HCT116 (cell line): Measurements from ENCODE around the gene ORMDL1. TPM values are rescaled to one million over a fixed set of nuclear protein-coding genes. Genes with fewer than 3 reads are reported as not detected.
"Not testable (repeated sequence)": the region's sequence is repeated elsewhere in the genome, so short reads cannot be mapped to it uniquely, and the experiment has no call there.

Experiments used
- ATAC-seq: fragments of 200-7000 bp; cut with Tn5 transposase; 2 replicates; pipeline ENCODE4 v1.9.1; 2020; ENCODE audit warnings: mild to moderate bottlenecking, moderate library complexity
- BruUV-seq: library from RNA; stranded (reverse); fragments of 400-500 nt; replicated peaks from 2 replicates; lab custom pipeline; 2021; lab: Mats Ljungman, UMichigan
- CTCF ChIA-PET: fragments of 300-600 bp; sonication (Branson Sonifier 250); formaldehyde crosslinking; loops from one replicate; lab custom pipeline; 2021; ENCODE audit warnings: antibody characterized with exemption; lab: Charles Lee
- POLR2A ChIA-PET: fragments of 300-600, 350-600 bp; sonication (Branson Sonifier 250); formaldehyde crosslinking; loops from one replicate; lab custom pipeline; 2021; ENCODE audit warnings: antibody characterized with exemption; lab: Charles Lee
- RAD21 ChIA-PET, 2 experiments: fragments of 300-600 bp; sonication (Branson Sonifier 250); formaldehyde crosslinking; loops; one replicate each; lab custom pipeline; 2023; ENCODE audit warnings: low total read pairs in 2 of 2; ENCODE audit not compliant: uncharacterized antibody in 2 of 2, unreplicated experiment in 2 of 2, low non-redundant PET in 1 of 2; lab: Charles Lee
- DNase-seq: peaks from one replicate; pipeline ENCODE4 v3.0.0-alpha.2; 2010; ENCODE audit warnings: low read depth, low spot score
- H2AFZ ChIP-seq: fragments of 200-600 bp; shearing (Covaris generic), sonication (generic); 2 replicates; pipeline ENCODE4 v1.6.1; 2017; ENCODE audit warnings: low read depth, mixed run types, mixed read lengths, antibody characterized with exemption, low read length; ENCODE audit not compliant: poor library complexity, severe bottlenecking
- H3K27ac ChIP-seq: 2 replicates; pipeline ENCODE4 v1.5.1; 2012; ENCODE audit warnings: low read depth, low read length
- H3K27me3 ChIP-seq: fragments of 200-600 bp; sonication (generic); 2 replicates; pipeline ENCODE4 v1.6.1; 2016; ENCODE audit warnings: mixed run types, low read length, mixed read lengths; ENCODE audit not compliant: insufficient read depth
- H3K36me3 ChIP-seq, 2 experiments: fragments of 200-500 bp in 1 of 2; fragments of 200-600 bp in 1 of 2; sonication (Bioruptor generic) in 1 of 2; sonication (generic) in 1 of 2; 2 replicates each; pipeline versions ENCODE4 v1.5.1 to v1.6.1; 2014 to 2016; ENCODE audit warnings: low read length in 2 of 2, inconsistent platforms in 1 of 2, mixed read lengths in 1 of 2, mixed run types in 1 of 2; ENCODE audit not compliant: insufficient read depth in 2 of 2, control insufficient read depth in 1 of 2
- H3K4me1 ChIP-seq, 2 experiments: fragments of 200-600 bp in 1 of 2; sonication (generic) in 1 of 2; 2 replicates each; pipeline versions ENCODE4 v1.5.1 to v1.6.1; 2012 to 2017; ENCODE audit warnings: low read length in 2 of 2, inconsistent platforms in 1 of 2, mild to moderate bottlenecking in 1 of 2, mixed read lengths in 1 of 2, mixed run types in 1 of 2, moderate library complexity in 1 of 2; ENCODE audit not compliant: insufficient read depth in 2 of 2, control insufficient read depth in 1 of 2
- H3K4me2 ChIP-seq: fragments of 200-600 bp; sonication (generic); 2 replicates; pipeline ENCODE4 v1.6.1; 2017; ENCODE audit warnings: mixed run types, low read length, mixed read lengths
- H3K4me3 ChIP-seq, 2 experiments: fragments of 200-600 bp in 1 of 2; sonication (generic) in 1 of 2; replicated peaks in 1 of 2; 2 replicates each; pipeline ENCODE4 v1.5.1; 2011 to 2016; ENCODE audit warnings: low read length in 2 of 2, control low read depth in 1 of 2, low read depth in 1 of 2, mild to moderate bottlenecking in 1 of 2, mixed read lengths in 1 of 2, mixed run types in 1 of 2
- H3K79me2 ChIP-seq: fragments of 200-600 bp; sonication (generic); 2 replicates; pipeline ENCODE4 v1.6.1; 2017; ENCODE audit warnings: mild to moderate bottlenecking, mixed run types, low read length, moderate library complexity, mixed read lengths; ENCODE audit not compliant: insufficient read depth
- H3K9ac ChIP-seq: fragments of 200-600 bp; sonication (generic); 2 replicates; pipeline ENCODE4 v1.6.1; 2016; ENCODE audit warnings: low read length, mixed read lengths
- H3K9me2 ChIP-seq: fragments of 200-600 bp; sonication (generic), shearing (Covaris generic); 2 replicates; pipeline ENCODE4 v1.6.1; 2017; ENCODE audit warnings: mixed run types, mild to moderate bottlenecking, moderate library complexity; ENCODE audit not compliant: insufficient read depth
- H3K9me3 ChIP-seq, 2 experiments: fragments of 200-500 bp in 1 of 2; fragments of 200-600 bp in 1 of 2; sonication (Bioruptor generic) in 1 of 2; sonication (generic) in 1 of 2; 2 replicates each; pipeline ENCODE4 v1.6.1; 2014 to 2017; ENCODE audit warnings: low read length in 2 of 2, mixed read lengths in 2 of 2, inconsistent platforms in 1 of 2, low read depth in 1 of 2, mild to moderate bottlenecking in 1 of 2, mixed run types in 1 of 2, moderate library complexity in 1 of 2; ENCODE audit not compliant: control insufficient read depth in 1 of 2, insufficient read depth in 1 of 2
- H4K20me1 ChIP-seq: fragments of 200-600 bp; sonication (generic), shearing (Covaris generic); 2 replicates; pipeline ENCODE4 v1.6.1; 2017; ENCODE audit warnings: mixed run types, mild to moderate bottlenecking, moderate library complexity; ENCODE audit not compliant: insufficient read depth
- POLR2A ChIP-seq: IDR thresholded peaks from 2 replicates; pipeline ENCODE4 v1.7.0; 2011; ENCODE audit warnings: borderline replicate concordance; ENCODE audit not compliant: insufficient read depth, insufficient read length; ENCODE audit errors: extremely low read depth
- REST ChIP-seq: IDR thresholded peaks from 2 replicates; pipeline ENCODE4 v1.6.1; 2012; ENCODE audit warnings: low read depth
- ZFX ChIP-seq: fragments of 450-650 bp; IDR thresholded peaks from 2 replicates; pipeline ENCODE4 v1.6.1; 2017
- ZNF274 ChIP-seq: fragments of 200-500 bp; sonication (Bioruptor generic); IDR thresholded peaks from 2 replicates; pipeline ENCODE4 v1.6.1; 2014; ENCODE audit warnings: mild to moderate bottlenecking, low read depth, low read length, inconsistent platforms
- intact Hi-C: fragments of 100-400 bp; cut with micrococcal nuclease; formaldehyde crosslinking; loops from 2 replicates; pipeline ENCODE4 v1.10.0; 2022
- total RNA-seq: library from RNA; stranded (reverse); gene quantifications from one replicate; pipeline ENCODE4 v1.2.1, GENCODE V29; 2021; ENCODE audit not compliant: unreplicated experiment
- TF ChIP-seq, protein P1 (sequence below): IDR thresholded peaks from 2 replicates; pipeline ENCODE4 v1.6.1; 2012

ORMDL1 gene
- total RNA-seq, 1 experiment from 2014 or later: 32.7 TPM

GRCh38 chr2:189762551-189763298 lies 21.4 kb downstream of the ORMDL1 start, which contains the start of gene OSGEPL1 (continued):
- no peak for TF ChIP-seq REST
- TF ChIP-seq POLR2A: peak; percentile 77
- TF ChIP-seq, protein P1, sequence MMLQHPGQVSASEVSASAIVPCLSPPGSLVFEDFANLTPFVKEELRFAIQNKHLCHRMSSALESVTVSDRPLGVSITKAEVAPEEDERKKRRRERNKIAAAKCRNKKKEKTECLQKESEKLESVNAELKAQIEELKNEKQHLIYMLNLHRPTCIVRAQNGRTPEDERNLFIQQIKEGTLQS: no peak

- Histone ChIP-seq H3K9ac (peak overlapping the region; percentile 61), H3K9me3 (no peaks in the 10 kb centered on the region), H3K4me3 (peak overlapping the region; percentile 63 to 73), H4K20me1 (no peaks in the 10 kb centered on the region), H3K4me1 (peaks cover 3 to 17% of the 10 kb centered on the region in 2 experiments; a peak in 3 of 4 replicates), H3K79me2 (peaks cover 18% of the 10 kb centered on the region; the same call in 1 of the 2 replicates), H2AFZ (peak overlapping the region; percentile 100), H3K27ac (peak overlapping the region; percentile 74), H3K4me2 (peak overlapping the region; percentile 68), H3K36me3 (no peaks in the 10 kb centered on the region; a peak in 1 of 4 replicates), H3K27me3 (no peaks in the 10 kb centered on the region), H3K9me2 (no peaks in the 10 kb centered on the region)
- peak; percentile 34; the same call in 1 of the 2 replicates for TF ChIP-seq ZFX
- TF ChIP-seq ZNF274: no peak
- ChIA-PET CTCF (interaction anchor here (0.7 to 1.5 kb wide), 6 partner anchors 10 to 101 kb away, joined by 3 to 13 read pairs (median 6); partner anchors contain the start of gene ASNSD1), RAD21 (no interaction called here), POLR2A (interaction anchor here (1.0 to 1.5 kb wide), 5 partner anchors 12 to 101 kb away, joined by 3 to 7 read pairs (median 3); partner anchors contain the start of genes ORMDL1 and PMS1)
- ATAC-seq (no peak), DNase-seq (no peak)
- intact Hi-C loops: loop anchor here (1.0 to 10.0 kb wide), 2 partner anchors 22 to 1043 kb away; partner anchors contain the start of genes ORMDL1 and PMS1
- TSS peak; percentile 82 for BruUV-seq
Measured at GRCh38 chr2:189762229-189762550, 21.9 kb downstream of the ORMDL1 start.

DNA sequence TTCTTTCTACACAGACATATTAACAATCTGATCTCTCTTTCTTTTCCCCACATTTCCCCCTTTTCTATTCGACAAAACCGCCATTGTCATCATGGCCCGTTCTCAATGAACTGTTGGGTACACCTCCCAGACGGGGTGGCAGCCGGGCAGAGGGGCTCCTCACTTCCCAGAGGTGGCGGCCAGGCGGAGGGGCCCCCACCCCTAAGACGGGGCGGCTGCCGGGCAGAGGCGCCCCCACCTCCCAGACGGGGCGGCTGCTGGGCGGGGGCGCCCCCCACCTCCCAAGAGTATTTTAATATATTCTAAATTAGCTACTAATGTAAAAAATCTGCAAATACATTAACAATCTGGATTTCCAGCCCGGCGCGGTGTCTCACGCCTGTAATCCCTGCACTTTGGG lies 24.0 kb downstream of the ORMDL1 start:
- H3K27ac ChIP-seq, H3K27me3 ChIP-seq, RAD21 ChIA-PET, H3K4me2 ChIP-seq, H3K9me2 ChIP-seq, BruUV-seq, H3K9ac ChIP-seq, POLR2A ChIA-PET, ATAC-seq, CTCF ChIA-PET, H3K4me3 ChIP-seq, H2AFZ ChIP-seq, DNase-seq, H3K36me3 ChIP-seq, H4K20me1 ChIP-seq, H3K9me3 ChIP-seq: not testable (repeated sequence)
- intact Hi-C loops: loop anchor here (10.0 kb wide), 1 partner anchor 1045 kb away; no protein-coding TSS in a partner anchor
- Histone ChIP-seq H3K79me2 (peaks cover 18% of the 10 kb centered on the region; the same call in 1 of the 2 replicates), H3K4me1 (peaks cover 3 to 17% of the 10 kb centered on the region in 2 experiments; a peak in 3 of 4 replicates)
